D721Med (cell line): ENCODE measurements around the gene ADARB2.

ENCODE experiments used
- DNase-seq: peaks from one replicate; pipeline ENCODE4 v3.0.0; 2011; ENCODE audit warnings: low spot score; ENCODE audit not compliant: insufficient read length
- FAIRE-seq: peaks from 2 replicates; lab custom pipeline; 2011; peaks lifted over from hg19 to GRCh38; lab: Jason Lieb, UNC
- CTCF ChIP-seq: IDR thresholded peaks from 2 replicates; pipeline ENCODE4 v1.5.1; 2012; ENCODE audit warnings: mild to moderate bottlenecking, control low read depth; ENCODE audit not compliant: insufficient read depth; ENCODE audit errors: missing control alignments

Gene ADARB2

GRCh38 chr10:1184541-1185430, 552.5 kb downstream of the ADARB2 start:
- FAIRE-seq (no peak), DNase-seq (no peak)
- no peak for TF ChIP-seq CTCF

- TF ChIP-seq CTCF, result no peak
- no peak for FAIRE-seq
These were observed 553.6 kb downstream of the ADARB2 start for GRCh38 chr10:1183701-1184100.

GRCh38 chr10:1183033-1183396, 554.3 kb downstream of the ADARB2 start:
- no peak for TF ChIP-seq CTCF
- no peak for DNase-seq
- no peak for FAIRE-seq

More at GRCh38 chr10:1183701-1184100, 553.6 kb downstream of the ADARB2 start:
- DNase-seq, result no peak

- DNase-seq (no peak), FAIRE-seq (no peak)
- no peak for TF ChIP-seq CTCF
These were observed 554.9 kb downstream of the ADARB2 start for GRCh38 chr10:1182280-1183032.

GRCh38 chr10:1180836-1181235, 556.5 kb downstream of the ADARB2 start:
- FAIRE-seq (no peak), DNase-seq (no peak)
- TF ChIP-seq CTCF, result no peak

- TF ChIP-seq CTCF, result no peak
- no peak for DNase-seq
- FAIRE-seq, result no peak
These were observed 557.1 kb downstream of the ADARB2 start for GRCh38 chr10:1180071-1180730.
